Measurements from ENCODE around the gene ZNF831.

ZNF831 gene

DNA sequence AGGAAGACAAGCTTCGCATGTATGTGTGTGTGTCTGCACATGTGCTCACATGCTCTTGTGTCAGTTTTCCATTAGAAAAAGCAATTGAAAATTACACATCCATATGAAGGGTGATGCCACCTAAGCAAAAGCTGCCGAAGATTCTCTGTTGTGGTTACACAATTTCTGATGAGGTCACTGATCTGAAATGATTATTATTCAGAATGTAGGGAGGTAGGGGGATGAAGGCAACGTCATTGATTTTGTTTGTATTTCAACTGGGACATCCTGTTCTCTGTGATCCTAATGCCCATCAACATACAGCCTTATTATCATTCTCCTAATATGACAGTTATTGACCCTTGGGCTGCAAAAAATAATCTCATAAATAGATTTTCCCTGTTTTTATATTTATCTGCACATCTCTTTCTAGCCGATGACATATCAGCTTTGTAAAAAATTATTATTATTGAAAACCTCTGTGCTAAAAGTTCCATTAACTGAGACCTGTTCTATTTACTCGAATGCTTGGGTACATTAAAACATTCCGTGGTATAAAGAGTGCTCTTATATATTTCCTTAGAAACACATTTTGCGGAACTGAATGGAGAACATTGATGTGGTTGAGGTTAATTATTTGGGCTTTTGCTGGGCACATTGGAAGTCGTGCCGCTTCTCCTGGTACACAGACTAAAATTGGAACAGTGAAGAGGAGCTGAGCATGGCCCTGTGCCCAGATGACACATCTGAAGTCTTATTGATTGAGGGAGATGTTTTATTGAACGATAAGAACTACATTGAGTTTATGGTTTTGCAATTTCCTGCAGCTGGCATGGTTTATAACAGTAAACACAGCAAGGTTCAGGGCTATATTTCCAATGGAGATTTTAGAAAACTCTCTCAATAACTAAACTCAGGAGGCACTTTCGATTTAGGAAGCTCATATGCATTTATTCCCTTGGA is 51.3 kb downstream of the ZNF831 start:
- no peak for DNase-seq (ENCODE audit: low read depth)

DNA sequence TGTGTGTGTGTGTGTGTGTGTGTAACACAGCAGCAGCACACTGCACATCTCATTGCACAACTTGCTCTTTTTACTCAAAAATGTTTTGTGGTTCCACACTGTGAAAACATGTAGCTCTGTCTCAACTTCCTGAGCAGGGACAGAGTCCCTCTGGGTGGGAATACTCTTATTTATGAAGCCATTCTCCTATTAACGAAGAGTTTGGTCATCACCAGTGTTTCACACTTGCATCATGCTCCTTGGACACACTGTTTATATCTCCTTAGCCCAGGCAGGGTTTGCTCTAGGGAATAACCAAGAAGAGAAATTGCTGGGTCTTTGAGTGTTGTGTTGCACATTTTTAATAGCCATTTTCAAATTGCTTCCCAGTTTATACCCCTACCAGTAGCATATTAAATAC is 53.6 kb downstream of the ZNF831 start:
- no peak for DNase-seq (ENCODE audit: low read depth)

DNA sequence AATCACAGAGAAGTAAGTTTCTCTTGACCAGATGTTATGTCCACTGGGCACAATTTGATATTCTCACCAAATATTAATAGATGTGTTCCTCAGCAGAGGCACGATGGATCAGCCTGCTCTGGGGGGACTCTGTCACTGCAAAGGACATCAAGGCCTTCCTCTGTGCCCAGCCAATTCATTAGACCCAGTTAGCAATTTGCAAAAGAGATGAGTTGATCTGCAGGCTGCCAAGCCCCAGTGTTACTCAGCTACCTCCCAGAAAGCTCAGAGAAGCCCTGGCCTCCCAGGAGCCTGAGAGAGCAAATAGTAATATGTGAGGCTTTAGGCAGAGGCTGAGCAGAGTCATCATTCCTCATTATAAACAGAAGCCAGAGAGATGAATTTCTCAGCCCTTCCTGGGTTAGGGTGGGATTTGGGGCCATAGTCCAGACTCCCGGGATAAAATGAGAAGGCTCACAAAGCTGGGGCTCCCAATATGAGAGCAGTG is 54.2 kb downstream of the ZNF831 start:
- DNase-seq (ENCODE audit: low read depth): no peak

DNA sequence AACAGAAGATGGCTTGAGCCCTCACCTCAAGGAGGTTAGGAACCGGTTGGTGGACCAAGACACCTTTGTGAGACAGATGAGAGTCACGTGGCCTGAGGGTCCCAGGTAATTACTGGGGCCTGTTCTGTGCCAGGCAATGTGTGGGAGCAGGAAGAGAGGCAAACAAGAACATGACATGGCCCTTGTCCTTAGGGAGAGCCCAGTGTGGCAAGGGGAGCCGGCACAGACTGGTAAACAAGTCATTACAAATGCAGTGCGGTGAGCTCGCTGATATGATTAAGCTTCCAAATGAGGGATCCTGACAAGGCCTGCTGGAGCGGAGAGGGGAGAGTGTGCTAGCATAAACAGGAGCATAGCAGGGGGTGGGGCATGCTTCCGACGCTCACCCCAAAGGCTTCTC is 55.6 kb downstream of the ZNF831 start:
- no peak for DNase-seq (ENCODE audit: low read depth)

DNA sequence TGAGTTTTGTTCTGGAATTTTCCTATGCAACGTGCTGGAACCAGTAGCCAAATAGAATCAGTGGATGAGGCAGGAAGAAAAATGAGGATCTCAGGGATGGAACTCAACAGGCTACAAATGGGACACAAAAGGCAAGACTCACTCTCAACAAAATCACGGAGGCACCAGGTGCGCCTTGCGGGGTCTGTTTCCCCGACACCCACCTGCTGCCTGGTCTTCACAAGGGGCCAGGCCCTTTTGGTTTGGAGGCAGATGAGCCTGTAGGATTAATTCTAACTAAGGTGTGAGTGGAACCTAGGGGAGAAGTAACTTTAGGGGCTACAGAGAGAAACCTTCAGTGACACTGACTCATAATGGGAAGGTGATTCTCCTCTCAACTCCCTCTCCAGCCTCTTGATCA is 56.5 kb downstream of the ZNF831 start:
- DNase-seq (ENCODE audit: low read depth): no peak

DNA sequence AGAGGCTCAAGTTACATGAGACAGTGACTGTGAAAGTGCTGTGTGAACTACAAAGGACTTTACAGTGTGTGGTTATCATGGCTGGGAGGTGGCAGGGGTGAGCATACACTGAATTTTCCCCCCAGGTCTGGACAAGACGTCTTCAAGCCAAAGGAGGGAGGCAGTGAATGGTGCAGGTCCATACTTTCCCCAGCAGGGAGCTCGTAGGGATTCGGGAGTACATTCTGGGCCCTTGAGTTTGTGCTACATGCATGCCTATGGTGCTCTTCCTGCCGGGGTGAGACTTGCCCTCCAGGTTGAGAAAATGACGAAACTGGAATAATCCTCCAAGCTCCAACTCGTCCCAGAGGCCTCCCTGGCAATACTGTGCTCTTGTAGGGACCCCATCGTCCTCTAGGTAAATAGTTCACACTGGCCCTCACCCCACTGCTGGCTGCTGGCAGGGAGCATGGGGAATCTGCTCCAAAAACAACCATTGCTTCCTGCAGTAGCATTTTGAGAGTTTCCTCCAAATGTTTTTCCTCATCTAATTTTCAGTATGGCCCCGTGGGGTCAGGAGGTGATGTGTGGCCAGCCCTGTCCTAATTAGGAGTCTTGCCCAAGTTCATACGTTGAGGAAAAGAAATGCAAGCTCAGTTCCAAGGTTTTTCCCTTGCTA is 57.6 kb downstream of the ZNF831 start:
- no peak for DNase-seq (ENCODE audit: low read depth)

DNA sequence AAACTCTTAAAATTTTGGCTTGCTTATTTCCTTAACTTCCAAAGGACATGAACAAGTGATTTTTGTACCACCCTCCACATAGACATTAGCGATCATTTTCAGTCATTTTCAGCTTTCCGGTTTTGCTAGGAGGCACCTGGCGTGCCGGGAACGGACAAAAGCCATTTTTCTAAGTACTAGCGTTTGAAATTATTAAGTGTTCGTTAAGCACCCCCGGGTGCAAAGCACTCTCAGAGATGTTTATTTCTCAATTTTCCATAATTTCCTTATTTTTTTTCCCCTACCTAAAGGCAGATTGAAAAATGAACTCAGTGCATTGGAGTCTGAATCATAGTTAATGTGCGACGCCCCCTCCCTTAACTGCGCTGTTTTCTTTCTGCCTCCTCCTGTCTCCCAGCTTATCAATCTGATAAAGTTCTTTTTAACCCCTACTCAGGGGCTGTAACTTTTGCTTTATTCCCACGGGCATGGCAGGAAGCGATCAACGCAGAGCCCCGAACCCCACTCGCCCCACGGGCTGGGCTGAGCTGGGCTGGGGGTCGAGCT is 58.2 kb downstream of the ZNF831 start:
- DNase-seq (ENCODE audit: low read depth): no peak

DNA sequence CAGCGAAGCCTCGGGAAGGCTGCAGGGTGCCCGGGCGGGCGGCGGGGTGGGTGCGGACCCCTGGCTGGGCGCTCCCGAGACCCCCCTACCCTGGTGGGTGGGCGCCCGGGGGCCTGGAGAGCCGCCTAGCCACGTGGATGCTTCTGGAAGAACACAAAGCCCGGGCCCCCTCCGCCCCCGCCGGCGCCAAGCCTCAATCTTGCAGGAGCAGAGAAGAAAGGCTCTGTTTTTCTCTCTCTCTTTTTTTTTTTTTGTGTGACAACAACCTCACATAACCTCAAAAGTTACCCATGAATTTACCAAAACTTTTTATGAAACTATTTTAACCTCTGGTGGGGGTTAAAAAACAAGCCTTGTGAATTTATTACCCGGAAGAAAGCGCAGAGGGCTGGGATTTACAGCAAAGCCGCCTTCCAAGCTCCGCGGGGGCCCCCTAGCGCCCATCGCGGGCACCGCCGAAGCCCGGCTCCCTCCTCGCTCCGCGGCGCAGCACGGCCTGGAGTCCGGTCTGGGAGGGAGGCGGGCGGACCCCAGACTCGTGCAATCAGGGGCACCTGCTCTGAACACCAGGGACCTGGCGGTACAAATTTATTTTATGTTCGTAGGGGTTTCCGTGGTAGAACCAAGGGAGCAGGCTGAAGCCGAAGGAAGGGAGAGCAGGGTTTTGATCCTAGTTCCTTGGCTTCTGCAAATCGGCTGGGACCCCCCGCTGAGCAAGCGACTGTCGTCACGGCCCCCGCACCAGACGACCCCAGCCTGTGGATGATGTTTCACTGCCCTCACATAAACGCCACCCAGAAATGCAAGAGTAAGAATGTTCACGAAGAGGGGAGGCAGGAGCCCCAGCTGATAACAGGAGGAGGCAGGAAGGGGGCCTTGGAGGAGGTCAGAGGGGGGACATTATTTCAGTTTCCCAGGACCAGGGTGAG is 58.9 kb downstream of the ZNF831 start:
- peak; percentile 61 for DNase-seq (ENCODE audit: low read depth)

DNA sequence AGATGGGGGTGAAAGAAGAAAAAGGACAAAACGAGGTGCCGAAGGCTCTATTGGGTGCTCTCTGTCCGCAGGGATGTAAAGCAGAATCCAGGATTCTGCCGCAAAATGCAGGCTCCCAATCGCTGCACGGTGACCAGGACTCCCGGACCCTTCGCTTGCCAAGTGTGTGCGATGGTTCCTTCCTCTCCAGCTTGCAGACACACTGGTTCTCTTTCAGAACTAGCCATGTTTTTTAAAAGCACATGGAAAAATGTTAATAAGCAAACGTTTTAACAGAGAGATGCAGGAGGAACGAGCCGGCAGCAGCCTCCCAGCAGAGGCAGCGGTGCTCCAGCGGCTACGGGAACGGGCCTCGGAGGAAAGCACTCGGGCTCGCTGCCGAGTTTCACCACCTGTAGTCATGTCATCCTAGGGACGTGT is 59.6 kb downstream of the ZNF831 start:
- DNase-seq (ENCODE audit: low read depth): no peak

DNA sequence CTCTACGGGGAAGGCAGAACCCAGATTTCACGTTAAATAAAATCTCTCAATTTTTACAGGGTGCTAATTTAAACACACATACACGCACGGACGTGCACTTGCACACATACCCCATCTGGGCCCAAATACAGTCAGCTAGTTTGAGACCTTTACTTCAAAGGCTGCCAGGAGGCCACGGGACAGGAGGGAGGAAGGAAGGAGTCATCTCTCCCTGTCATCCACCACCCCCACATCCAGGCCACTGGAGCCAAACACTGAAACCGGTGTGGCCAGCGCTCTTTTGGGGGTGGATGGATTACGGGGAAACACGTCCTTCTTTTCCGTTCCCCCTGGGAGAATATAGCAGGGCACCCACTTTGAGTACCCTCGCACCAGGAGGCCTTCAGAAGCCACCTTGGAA is 60.1 kb downstream of the ZNF831 start:
- no peak for DNase-seq (ENCODE audit: low read depth)

DNA sequence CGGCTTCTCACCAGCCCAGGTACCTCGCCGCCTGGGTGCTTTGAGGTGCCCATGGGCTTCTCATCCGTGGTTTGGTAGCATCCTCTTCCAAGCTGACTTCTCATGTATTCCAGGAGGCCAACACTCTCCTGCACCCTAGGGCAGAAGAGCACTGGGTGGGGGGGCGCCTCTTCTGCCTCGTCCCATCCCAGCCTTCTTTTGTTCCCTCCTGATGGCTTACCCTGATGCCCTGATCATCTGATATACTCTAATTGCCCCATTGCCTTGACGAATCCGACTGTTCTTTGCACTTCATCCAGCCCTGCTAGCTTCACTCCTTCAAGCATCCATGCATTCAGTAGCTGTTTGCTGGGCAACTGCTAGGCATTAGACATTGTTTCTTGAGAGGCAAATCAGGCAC is 60.6 kb downstream of the ZNF831 start:
- DNase-seq (ENCODE audit: low read depth): no peak

DNA sequence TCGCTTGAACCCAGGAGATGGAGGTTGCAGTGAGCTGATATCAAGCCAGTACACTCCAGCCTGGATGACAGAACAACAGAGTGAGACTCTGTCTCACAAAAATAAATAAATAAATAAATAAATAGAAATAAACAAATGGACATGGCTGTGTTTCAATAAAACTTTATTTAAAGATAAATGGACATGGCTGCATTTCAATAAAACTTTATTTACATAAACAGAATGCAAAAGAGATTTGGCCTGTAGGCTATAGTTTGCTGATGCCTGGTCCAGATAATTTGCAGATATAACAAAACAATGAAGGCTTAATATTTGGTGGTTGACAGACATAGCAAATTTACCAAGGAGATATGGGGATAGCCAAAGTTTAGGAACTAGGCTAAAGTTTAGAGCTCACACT is 66.8 kb downstream of the ZNF831 start:
- no peak for DNase-seq (ENCODE audit: low read depth)

DNA sequence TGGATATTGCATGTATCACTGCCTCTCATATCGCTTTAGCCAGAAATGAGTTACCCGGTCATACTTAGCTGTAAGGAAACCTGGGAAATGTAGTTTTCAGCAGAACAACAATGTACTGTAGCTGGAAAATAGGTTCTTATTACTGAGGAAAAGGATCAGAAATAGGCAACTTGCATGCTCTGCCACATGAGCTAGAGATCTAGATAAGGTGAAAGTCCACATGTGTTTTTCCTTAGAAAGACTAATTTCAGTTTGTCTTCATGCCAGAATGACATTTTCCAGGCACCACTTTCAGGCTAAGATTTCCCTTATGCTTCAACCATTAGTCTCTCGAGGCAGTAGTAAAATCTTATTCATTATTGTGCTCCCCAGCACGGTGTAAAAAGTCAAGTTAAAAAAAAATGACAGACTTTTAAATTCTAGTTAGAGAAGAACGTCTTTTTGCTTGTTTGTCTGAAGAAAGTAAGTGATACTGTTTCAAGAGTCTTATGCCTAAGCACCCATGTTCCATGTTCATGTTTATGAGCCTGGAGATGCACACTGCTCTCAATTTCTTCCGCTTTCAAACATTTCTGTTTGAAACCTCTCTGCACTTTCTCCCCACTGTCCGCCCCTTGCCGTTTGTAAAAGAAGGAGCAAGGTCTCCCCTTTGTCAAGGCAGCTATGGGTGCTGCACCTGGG is 67.6 kb downstream of the ZNF831 start:
- no peak for DNase-seq (ENCODE audit: low read depth)

DNA sequence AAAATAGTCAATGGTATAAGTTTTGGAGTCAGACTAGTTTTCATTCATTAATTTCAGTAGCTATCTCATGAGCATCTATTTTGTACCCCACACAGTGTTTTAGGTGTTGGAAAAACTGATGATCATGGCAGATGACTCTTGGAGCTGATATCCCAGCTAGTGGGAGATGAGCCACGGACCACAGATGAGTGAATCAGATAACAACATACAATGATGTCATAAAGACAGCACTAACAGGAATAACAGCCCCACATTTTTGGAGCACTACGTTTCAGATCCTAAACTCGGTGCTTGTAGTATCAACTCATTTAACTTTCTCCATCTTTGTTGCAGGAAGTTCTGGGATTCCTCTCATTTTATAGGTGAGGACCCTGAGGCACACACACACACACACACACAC is 69.0 kb downstream of the ZNF831 start:
- DNase-seq (ENCODE audit: low read depth): no peak

DNA sequence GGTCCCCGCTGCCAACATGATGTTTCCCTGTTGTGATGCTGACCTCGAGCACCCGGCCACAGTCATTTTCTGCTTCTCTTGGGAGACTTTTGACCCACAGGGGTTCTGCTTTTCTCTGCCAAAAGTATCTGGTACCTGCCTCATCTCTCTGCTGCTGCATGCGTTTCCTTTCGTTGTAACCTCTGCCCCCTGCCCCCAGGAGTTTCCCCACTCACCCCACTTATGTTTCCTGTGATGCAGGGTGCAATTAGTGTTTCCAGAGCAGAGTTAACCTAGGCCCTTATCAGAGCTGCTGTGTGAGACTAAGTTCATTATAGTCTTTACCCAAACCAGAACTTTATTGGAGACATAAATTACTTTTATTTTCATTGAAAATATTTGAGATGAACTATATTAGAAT is 71.6 kb downstream of the ZNF831 start:
- no peak for DNase-seq (ENCODE audit: low read depth)

DNA sequence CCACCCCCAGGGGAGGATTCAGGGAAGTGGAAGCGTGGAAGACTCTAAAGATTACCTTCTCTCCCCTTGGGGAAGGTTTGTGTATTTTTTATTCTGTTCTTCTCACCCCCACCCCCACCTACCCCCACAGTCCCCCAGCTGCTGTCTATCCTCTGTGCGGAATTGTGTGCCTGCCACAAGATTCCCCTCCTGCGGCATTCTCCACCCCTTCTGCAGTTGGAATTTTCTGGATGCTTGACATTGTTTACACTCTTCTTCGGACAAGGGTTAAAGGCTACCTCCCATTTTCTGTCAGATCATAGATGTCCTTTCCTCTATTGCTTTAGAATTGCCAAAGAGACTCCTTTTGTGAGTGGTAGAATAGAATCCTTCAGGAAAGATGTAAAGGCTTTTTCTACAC is 76.4 kb downstream of the ZNF831 start:
- no peak for DNase-seq (ENCODE audit: low read depth)

DNA sequence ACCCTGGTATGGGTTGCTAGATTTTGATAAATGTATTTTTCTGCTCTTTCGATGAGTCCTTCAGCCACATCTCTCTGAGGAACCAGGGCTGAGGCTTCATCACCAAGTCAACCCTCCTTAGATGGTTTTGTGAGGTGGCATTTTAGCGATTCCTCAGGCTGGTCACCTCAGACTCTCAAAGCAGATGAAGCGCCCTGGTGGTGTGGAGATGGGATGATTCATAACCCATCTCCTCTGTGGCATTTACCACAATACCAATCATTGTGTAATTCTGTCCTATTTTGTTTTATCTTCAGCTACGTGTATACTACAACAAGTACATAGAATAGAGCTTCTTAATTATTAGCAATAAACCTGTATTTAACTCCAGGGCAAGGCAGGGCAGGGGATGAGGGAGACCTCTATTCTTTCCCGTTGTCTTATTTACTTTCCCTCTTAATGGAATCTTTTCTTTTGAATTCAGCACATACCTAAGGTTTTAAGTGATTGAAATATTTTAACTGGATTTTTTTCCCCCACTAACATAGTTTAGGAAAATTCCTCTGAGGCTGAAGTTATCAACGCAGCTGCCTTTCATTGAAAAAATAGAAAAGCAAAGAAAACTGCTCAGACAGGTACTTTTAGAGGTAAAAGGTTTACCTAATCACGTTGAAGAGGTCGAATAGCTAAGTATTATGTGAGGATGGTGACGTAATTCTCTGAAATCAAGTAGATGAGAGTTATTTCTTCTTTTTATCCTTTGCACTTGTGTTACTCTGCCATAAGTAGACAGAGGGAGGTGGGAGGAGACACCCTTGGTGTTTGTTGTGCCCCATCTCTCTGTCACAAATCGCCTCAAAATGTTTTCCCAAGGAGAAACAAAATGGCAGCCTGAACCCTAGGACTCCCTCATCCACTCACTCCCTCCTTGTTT is 79.3 kb downstream of the ZNF831 start:
- no peak for DNase-seq (ENCODE audit: low read depth)

DNA sequence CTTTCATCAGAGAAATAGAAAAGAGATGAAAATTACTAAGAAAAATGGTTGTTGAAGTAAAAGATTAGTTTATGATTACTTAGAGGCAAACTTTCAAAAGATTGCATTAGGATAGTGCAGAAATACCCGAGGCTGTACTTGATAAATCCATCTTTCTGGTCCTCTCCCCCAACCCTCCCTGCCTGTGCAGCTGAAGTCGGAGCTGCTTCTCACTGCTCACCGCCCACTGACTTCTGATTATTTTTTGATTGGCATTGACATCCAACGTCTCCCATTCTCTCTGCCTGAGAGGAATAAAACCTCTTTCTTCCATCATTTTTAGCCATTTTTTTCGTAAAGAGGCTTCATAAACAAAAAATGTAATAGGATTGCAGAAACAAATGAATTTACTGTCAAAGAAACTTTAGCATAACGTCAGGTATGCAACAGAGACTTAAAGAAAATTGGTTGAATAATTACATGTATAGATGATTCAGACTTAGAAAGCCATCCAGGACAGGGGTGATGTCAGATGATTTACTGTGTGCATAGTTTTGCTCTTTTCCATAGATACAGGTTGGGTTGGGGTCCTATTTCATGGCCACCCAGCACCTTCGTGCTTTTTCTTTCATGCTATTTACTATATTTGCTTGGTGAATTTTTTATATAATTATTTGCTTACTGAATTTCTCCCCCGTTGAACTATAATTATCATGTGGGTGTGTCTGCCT is 83.2 kb downstream of the ZNF831 start:
- no peak for DNase-seq (ENCODE audit: low read depth)
